H4 (cell line): Measurements from ENCODE around the gene NEBL. TPM values are rescaled to one million over a fixed set of nuclear protein-coding genes. Genes with fewer than 3 reads are reported as not detected.

Experiments
- DNase-seq: peaks from one replicate; pipeline ENCODE4 v3.0.0-alpha.2; 2015; ENCODE audit warnings: low spot score
- total RNA-seq: library from RNA; depleted of rRNA; stranded (reverse); fragments of >200 nt; shearing (Covaris generic); gene quantifications from 2 replicates; pipeline ENCODE4 v1.2.3, GENCODE V29; 2014

The NEBL gene
- total RNA-seq, 1 experiment from 2014 or later = 0.17 TPM

DNA sequence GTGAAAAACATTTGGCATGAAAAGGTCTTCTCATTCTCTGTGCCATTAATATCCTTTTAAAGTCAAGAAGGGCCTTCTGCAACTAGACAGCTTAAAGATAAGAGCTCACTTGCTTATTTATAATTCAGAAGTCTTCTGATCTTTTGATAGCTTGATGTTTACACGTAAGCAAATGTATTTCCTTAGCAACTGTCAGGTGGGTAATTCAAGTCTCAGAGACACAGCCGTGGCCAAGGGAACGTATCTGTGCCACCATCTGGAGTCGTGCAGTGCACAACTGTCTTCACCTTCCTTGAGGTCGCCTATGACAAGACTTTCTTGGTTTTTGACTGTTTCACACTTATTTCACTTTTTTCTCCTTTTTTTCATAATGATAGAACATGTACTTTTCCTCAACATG lies 4.0 kb upstream of the NEBL start:
- no peak for DNase-seq

DNA sequence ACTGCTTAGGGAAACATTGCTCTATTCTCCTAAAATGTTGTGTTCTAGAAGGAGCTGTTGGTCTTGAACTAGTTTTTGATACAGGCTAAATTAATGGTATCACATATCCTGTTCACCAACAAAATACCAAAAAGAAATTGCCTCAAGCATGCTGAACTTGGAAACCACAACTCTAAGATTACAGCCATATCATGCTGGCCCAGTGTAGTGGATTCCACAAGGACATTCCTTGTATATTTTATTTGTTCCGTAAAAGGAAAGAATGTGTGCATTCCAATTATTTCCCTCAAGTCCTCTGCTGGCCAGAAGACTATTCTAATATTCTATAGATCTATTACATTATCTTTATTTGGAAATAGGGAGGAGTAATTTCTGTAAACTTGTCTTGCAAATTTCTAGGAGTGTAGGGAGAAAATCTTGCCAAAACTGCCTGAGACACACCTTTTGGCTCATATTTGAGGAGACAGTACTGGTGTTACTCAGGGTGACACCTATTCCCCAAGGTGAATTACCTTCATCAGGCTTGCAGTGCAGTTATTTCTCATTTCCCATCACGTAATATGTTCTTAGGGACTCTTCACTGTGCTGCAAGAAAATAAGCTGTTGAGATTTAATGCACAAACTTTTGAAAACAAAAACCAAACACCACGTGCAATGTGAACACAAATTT lies 1.9 kb upstream of the NEBL start:
- DNase-seq = peak; percentile 14

- no peak for DNase-seq
Observed at GRCh38 chr10:20893297-20893696, 3.8 kb downstream of the NEBL start.

GRCh38 chr10:20892796-20893195 lies 4.3 kb downstream of the NEBL start:
- no peak for DNase-seq

DNA sequence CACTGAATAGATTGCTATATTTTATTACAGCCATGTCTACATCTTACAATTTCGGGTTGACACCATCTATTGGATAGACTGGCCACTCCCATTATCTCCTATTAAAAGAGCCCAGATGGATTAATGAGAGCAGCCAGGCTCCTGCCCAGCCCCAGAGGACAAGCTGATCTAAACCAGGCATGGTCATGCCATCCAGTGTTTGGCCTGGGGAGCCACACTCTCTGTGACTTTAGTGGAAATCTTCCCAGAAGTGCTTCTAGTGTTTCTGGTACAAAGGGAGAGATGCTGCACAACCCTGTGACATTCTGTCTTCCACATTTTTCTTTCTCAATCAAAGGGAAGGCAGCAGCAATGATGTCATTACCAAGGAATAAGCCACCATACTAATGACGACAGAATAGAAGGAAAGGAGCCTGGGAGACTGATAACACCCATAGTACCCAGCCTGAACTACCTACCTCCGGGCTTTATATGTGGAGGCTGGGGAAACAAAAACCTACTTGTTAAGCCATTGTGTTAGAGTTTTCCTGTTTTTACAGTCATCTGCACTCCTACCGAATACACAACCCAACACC lies 5.0 kb downstream of the NEBL start:
- no peak for DNase-seq

DNA sequence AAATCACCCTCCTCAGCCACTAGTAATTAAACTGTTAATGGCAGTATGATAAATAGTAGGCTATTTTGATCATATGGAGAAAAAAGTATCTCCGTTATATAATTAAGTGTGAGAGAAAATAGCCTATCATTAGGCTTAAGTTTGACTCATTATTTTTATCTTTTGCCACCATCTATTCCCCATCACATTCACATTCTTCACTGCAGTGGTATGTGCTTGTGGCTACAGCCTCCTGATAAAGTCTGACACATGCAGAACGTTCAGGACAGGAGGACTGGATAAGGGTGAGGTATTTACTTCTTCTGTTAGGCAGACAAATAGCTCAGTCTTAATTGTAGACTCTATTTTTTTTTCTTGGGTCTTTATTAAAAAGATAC lies 5.8 kb downstream of the NEBL start:
- DNase-seq = peak; percentile 40

GRCh38 chr10:20890491-20891337 lies 6.4 kb downstream of the NEBL start:
- DNase-seq = peak; percentile 25

DNA sequence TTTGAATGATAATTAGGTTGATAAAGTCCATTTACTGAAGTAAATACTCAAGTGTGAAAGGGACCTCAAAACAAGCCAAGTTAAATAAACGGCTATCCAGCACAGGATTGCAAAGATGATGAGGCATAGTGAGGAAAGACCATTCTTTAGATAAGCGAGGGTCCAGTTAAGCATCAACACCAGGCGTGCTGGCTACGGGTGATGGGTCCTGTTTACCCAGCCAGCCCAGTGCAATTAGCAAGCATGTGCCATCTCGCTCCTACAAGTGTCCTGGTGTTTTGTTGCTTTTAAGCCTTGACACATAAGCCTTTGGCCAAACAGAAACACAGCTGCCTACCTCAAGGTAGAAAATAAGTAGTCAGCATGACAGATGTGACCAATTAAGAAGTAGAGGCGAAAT lies 7.1 kb downstream of the NEBL start:
- no peak for DNase-seq

GRCh38 chr10:20888620-20889330 lies 8.3 kb downstream of the NEBL start:
- no peak for DNase-seq

DNA sequence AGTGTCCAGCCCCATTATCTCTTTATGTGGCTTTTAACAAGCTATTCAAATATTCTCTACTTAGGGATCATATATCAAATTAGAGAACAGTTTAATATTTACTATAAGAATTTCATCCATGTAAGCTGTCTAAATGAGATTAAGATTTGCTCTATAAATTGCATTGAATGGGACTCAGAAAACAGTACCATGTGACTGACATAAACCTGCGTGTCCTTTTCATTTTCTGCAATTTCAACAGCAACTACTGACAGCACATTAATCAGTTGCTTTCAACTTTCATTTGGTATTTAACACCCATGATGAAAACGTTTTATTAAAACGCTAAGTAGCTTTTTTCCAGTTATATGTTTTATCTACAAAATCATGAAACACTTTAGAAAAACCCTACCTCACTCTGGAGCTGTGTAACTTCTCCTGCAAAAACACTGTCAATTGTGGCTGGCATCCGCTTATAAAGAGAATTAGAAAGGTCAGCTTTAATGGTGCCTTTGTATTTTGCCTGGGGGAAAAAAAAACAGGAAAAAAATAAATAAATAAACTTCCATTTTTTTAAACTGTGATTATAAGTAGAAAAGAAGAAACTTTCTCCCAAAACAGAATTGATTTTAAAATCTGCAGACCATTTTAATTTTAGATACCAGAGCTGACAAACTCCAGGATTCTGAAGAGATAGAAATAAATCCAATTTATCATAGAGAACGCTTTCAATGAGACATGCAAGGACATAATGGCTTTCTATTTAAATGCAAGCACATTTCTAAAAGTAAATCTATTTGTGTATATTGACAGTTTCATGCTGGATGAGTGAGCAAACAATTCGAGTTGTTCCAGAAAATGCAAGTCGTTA lies 9.2 kb downstream of the NEBL start:
- no peak for DNase-seq

DNA sequence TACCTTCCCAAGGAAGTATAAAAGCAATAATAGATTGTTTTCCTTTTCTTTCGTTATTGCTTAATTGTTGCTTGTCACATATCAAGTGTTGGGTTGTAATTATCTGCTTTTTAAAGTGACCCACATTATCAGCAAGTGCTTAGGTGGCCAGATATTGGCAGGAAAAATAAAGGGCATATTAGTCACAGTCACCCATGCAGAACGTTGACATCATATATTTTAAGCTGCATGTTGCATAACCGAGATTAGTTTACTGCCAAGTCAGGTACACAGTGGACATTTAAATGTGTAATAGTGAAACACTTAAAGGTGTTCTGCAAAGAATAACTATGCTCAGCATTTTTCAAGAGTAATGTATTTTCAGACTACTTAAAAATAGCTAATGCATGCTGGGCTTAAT lies 11.4 kb downstream of the NEBL start:
- peak; percentile 44 for DNase-seq

DNA sequence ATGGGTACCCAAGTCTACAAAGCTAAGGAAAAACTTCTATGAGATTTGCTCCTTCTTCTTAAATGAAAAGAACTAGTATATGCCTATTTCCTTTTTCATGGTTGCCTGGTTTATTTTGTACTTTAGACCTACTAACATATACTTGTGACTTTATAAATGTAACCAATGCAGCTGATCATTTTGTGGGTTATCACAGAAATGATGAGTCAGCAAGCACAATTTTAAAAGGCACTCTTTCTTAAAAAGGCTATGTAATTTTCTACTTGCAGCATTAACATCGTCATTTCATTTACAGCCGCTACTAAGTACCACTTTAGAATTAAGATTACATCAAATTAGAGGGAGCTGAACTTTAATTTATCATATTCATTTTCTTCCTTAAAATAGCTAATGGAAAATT lies 13.6 kb downstream of the NEBL start:
- DNase-seq = no peak

- no peak for DNase-seq
Observed at GRCh38 chr10:20882091-20882490, 15.0 kb downstream of the NEBL start.

- no peak for DNase-seq
Observed at GRCh38 chr10:20879136-20879535, 18.0 kb downstream of the NEBL start.

DNA sequence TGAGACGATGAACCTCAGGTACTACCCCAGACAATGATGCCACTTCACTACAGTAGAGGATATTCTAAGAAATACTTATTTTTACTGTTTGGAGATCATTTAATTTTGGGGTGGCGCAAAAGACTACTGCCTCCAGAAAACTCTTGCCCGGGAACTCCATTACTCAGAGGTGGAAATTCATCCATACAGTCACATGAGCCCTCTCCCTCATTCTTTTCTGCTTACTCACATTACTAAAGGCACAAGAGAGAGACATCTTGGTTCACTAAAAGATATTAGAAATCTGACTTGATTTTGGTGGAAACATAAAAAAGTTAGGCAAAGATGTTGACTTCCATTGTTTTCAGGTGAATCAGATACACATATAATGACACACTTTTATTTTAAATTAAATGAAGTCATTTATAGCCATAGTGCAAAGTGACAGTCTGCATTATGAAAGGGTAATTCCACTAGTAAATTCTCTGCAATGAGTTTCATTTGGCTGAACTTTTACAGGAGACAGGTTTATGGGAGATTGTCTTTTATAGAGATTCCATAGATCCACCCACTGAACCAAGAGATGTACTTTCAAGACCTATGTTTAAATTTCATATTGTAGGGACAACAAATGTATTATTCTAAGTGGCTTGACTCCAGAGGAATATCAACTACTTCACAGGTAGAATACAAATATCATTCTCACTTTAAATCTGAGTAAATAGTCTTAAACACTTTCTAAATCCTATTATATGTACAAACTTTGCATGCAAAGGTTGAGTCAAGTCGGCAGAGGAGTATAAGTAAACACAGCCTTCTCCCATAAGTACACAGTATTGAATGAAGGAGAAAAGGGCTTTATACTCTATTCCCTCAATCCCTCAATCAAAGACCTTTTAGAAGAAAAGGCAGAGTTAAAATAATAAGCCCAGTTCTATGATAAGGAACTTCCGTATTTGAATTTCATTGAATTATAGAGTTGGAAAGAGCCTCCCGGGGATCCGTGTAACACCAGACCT lies 18.8 kb downstream of the NEBL start:
- DNase-seq = no peak

- DNase-seq = no peak
Observed at GRCh38 chr10:20877554-20877953, 19.6 kb downstream of the NEBL start.

- DNase-seq = no peak
Observed at GRCh38 chr10:20874261-20874660, 22.9 kb downstream of the NEBL start.

DNA sequence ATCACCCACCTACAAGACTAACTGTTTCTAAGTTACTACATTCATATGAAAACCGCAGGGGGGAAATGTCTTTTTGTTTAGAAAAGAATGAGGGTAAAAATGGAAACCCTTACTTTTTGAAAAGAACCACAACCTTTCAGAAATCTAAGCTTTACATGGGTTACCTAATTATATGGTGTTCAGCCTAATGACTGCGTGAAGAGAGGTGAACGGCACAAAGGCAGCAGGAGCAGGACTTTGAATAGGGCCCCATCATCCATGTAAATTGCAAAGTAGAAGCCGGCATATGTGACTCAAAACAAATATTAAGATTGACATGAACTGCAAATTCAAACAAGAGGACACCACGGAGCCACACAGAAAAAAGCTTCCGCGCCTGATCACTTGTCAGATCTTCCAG lies 25.1 kb downstream of the NEBL start:
- no peak for DNase-seq

DNA sequence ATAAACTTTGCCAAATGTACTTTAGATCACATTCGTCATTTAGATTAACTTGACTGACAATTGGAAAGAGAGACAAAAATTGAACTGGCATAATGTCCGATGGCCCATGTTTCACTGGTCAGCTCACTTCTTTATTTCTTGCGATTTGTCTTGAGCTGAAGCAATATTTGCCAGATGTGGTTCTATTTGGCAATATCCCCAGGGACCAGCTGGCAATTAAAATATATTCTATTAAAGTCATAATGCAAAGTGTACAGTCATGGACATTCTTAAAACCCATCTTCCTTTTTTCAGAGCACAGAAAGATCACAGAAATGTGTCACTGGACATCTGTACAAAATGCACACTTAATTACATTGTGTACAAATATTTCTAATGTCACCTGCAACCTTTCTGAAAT lies 26.3 kb downstream of the NEBL start:
- no peak for DNase-seq

DNA sequence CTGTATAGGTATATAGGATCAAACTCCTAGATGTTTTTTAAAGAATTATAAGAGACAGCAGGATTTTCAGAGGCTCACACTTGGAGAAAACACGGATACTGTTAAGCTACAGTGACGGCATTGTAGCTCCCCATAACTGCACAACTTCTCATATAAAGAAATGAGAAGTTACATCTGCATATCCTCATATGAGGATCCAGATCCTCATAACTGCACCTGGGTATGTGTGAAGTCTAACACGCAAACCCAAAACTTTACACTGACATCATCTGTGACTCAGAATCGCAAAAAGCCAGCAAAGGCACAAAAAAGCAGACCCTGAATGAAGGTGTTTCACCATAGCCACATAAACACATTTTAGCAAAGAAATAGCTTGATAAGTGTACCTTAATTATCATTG lies 34.1 kb downstream of the NEBL start:
- no peak for DNase-seq
